Measurements from ENCODE around the gene MKRN1. TPM values are rescaled to one million over a fixed set of nuclear protein-coding genes. Genes with fewer than 3 reads are reported as not detected.
"Not testable (repeated sequence)": the region's sequence is repeated elsewhere in the genome, so short reads cannot be mapped to it uniquely, and the experiment has no call there.

Gene MKRN1
- total and polyA plus RNA-seq, 4 donors, result 46.9 to 104 (median 62.0) TPM

DNA sequence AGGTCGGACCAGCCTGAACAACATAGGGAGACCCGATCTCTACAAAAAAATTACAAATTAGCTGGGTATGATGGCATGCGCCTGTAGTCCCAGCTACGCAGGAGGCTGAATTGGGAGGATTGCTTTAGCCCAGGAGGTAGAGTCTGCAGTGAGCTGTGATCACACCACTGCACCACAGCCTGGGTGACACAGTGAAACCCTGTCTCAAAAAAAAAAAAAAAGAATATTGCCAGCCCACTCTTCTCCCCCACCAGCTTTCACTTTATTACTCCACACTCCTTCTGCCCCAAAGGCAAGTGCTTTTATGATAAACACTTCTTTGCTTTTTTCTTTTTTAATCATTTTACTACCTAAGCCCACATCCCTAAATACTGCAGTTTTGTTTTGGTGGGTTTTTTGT, 60.7 kb downstream of the MKRN1 start:
- Histone ChIP-seq H3K36me3 (ENCODE audit: control insufficient read depth in 4 of 4, insufficient read depth in 4 of 4, low read length in 4 of 4) (no peaks in the 10 kb centered on the region), H3K9ac (ENCODE audit: insufficient read depth in 1 of 2, low read length in 2 of 2) (no peak overlapping the region), H3K27ac (ENCODE audit: low read depth in 1 of 2, low read length in 1 of 2) (no peak overlapping the region), H3K4me3 (no peak overlapping the region), H3K27me3 (ENCODE audit: control insufficient read depth in 3 of 3, insufficient read depth in 3 of 3, low read length in 2 of 3) (no peaks in the 10 kb centered on the region), H3K9me3 (ENCODE audit: control insufficient read depth in 4 of 4, insufficient read depth in 3 of 4, low read length in 3 of 4) (peaks cover 0 to 5% (median 0%) of the 10 kb centered on the region in 4 donors), H3K4me1 (ENCODE audit: control insufficient read depth in 5 of 5, insufficient read depth in 5 of 5, low read length in 5 of 5) (no peaks in the 10 kb centered on the region)
- TF ChIP-seq, protein P1, sequence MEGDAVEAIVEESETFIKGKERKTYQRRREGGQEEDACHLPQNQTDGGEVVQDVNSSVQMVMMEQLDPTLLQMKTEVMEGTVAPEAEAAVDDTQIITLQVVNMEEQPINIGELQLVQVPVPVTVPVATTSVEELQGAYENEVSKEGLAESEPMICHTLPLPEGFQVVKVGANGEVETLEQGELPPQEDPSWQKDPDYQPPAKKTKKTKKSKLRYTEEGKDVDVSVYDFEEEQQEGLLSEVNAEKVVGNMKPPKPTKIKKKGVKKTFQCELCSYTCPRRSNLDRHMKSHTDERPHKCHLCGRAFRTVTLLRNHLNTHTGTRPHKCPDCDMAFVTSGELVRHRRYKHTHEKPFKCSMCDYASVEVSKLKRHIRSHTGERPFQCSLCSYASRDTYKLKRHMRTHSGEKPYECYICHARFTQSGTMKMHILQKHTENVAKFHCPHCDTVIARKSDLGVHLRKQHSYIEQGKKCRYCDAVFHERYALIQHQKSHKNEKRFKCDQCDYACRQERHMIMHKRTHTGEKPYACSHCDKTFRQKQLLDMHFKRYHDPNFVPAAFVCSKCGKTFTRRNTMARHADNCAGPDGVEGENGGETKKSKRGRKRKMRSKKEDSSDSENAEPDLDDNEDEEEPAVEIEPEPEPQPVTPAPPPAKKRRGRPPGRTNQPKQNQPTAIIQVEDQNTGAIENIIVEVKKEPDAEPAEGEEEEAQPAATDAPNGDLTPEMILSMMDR (IDR thresholded peaks at IDR 0.05; ENCODE audit: control extremely low read depth, extremely low read depth), result no peak
- 91 to 99% methylated on average over 4 of the region's 4 CpGs for WGBS, 2 donors
- no peak for ATAC-seq (ENCODE audit: insufficient read depth, low FRiP score)
- no peak for DNase-seq

DNA sequence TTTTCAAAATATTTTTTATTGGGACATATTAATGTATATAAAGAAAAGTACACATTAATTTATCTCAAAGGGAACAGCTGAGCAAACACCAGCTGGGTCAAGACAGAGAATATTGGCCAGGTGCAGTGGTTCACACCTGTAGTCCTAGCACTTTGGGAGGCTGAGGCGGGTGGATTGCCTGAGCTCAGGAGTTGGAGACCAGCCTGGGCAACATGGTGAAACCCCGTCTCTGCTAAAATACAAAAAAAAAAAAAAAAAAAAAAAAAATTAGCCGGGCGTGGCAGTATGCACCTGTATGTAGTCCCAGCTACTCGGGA, 61.2 kb downstream of the MKRN1 start:
- not testable (repeated sequence) for H3K27ac ChIP-seq (ENCODE audit: low read depth in 1 of 2, low read length in 1 of 2); H3K9me3 ChIP-seq (ENCODE audit: control insufficient read depth in 4 of 4, insufficient read depth in 3 of 4, low read length in 3 of 4); H3K4me1 ChIP-seq (ENCODE audit: control insufficient read depth in 5 of 5, insufficient read depth in 5 of 5, low read length in 5 of 5); H3K4me3 ChIP-seq; H3K36me3 ChIP-seq (ENCODE audit: control insufficient read depth in 4 of 4, insufficient read depth in 4 of 4, low read length in 4 of 4); ATAC-seq (ENCODE audit: insufficient read depth, low FRiP score); H3K27me3 ChIP-seq (ENCODE audit: control insufficient read depth in 3 of 3, insufficient read depth in 3 of 3, low read length in 2 of 3); DNase-seq; H3K9ac ChIP-seq (ENCODE audit: insufficient read depth in 1 of 2, low read length in 2 of 2)
- 92 to 95% methylated on average over 4 to 5 of the region's 5 CpGs for WGBS, 2 donors

DNA sequence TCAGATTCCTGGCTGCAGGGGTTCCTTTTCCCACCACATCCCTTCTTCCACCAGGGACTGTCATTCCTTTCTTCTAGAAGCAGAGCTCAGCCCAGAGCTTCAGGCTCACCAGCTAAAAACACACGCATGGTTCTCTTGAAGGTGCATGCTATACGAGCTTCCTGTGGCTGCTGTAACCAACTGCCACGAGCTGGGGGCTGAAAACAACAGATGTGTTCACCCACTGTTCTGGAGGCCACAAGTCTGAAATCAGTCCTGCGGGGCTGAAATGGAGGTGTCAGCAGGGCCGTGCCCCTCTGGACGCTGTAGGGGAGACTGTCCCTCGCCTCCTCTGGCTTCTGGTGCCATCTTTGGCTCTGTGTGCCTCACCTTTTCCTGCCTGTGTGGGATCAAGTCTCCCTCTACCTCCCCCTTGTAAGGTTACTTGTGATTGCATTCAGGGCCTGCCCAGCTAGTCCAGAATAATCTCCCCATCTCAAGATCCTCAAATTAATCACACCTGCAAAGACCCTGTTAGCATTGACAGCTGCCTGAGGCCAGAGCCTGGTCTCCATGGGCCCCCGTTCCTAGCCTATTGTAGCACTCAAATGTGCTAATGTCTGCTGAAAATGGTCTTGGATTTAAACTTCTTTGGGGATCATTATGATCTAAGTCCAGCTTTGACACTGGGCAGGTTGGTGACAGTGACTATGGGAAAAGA, 61.7 kb downstream of the MKRN1 start:
- Histone ChIP-seq H3K9ac (ENCODE audit: insufficient read depth in 1 of 2, low read length in 2 of 2) (no peak overlapping the region), H3K27ac (ENCODE audit: low read depth in 1 of 2, low read length in 1 of 2) (no peak overlapping the region), H3K4me3 (no peak overlapping the region), H3K9me3 (ENCODE audit: control insufficient read depth in 4 of 4, insufficient read depth in 3 of 4, low read length in 3 of 4) (peaks cover 0 to 6% (median 0%) of the 10 kb centered on the region in 4 donors), H3K4me1 (ENCODE audit: control insufficient read depth in 5 of 5, insufficient read depth in 5 of 5, low read length in 5 of 5) (no peaks in the 10 kb centered on the region), H3K36me3 (ENCODE audit: control insufficient read depth in 4 of 4, insufficient read depth in 4 of 4, low read length in 4 of 4) (no peaks in the 10 kb centered on the region), H3K27me3 (ENCODE audit: control insufficient read depth in 3 of 3, insufficient read depth in 3 of 3, low read length in 2 of 3) (no peaks in the 10 kb centered on the region)
- TF ChIP-seq, protein P1 (IDR thresholded peaks at IDR 0.05; ENCODE audit: control extremely low read depth, extremely low read depth), result no peak
- ATAC-seq (ENCODE audit: insufficient read depth, low FRiP score) (no peak), DNase-seq (no peak)
- WGBS, 2 donors, result 73 to 79% methylated on average over 8 of the region's 8 CpGs

DNA sequence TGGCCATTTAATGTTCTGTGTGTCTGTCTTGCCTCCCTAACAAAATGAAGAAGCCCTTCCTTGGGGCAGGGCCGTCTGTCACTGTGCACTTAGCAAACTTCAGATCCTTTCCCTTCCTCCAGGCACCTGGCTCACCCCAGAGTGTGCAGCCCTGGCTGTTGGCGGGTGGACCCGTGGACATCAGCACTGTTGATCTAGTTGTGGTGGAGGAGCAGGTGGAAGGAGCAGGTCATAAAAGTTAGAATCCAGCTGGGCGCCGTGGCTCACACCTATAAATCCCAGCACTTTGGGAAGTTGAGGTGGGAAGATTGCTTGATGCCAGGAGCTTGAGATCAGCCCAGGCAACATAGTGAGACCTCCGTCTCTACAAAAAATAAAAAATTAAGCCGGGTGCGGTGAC, 62.7 kb downstream of the MKRN1 start:
- Histone ChIP-seq H3K27me3 (ENCODE audit: control insufficient read depth in 3 of 3, insufficient read depth in 3 of 3, low read length in 2 of 3) (no peaks in the 10 kb centered on the region), H3K36me3 (ENCODE audit: control insufficient read depth in 4 of 4, insufficient read depth in 4 of 4, low read length in 4 of 4) (no peaks in the 10 kb centered on the region), H3K4me3 (no peak overlapping the region), H3K9me3 (ENCODE audit: control insufficient read depth in 4 of 4, insufficient read depth in 3 of 4, low read length in 3 of 4) (peaks cover 0 to 7% (median 0%) of the 10 kb centered on the region in 4 donors), H3K27ac (ENCODE audit: low read depth in 1 of 2, low read length in 1 of 2) (no peak overlapping the region), H3K4me1 (ENCODE audit: control insufficient read depth in 5 of 5, insufficient read depth in 5 of 5, low read length in 5 of 5) (no peaks in the 10 kb centered on the region), H3K9ac (ENCODE audit: insufficient read depth in 1 of 2, low read length in 2 of 2) (no peak overlapping the region)
- 89 to 92% methylated on average over 8 of the region's 8 CpGs for WGBS, 2 donors
- ATAC-seq (ENCODE audit: insufficient read depth, low FRiP score) (no peak), DNase-seq (no peak)
- TF ChIP-seq, protein P1 (IDR thresholded peaks at IDR 0.05; ENCODE audit: control extremely low read depth, extremely low read depth), result no peak

DNA sequence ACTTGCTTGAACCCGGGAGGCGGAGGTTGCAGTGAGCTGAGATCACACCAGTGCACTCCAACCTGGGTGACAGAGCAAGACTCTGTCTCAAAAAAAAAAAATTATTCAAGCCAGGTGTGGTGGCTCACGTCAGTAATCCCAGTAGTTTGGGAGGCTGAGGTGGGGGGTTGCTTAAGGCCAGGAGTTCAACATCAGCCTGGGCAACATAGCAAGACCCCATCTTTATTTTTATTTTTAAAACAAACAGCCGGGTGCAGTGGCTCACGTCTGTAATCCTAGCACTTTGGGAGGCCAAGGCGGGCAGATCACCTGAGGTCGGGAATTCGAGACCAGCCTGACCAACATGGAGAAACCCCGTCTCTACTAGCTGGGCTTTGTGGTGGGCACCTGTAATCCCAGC, 63.5 kb downstream of the MKRN1 start:
- not testable (repeated sequence) for H3K9me3 ChIP-seq (ENCODE audit: control insufficient read depth in 4 of 4, insufficient read depth in 3 of 4, low read length in 3 of 4); H3K4me1 ChIP-seq (ENCODE audit: control insufficient read depth in 5 of 5, insufficient read depth in 5 of 5, low read length in 5 of 5); H3K36me3 ChIP-seq (ENCODE audit: control insufficient read depth in 4 of 4, insufficient read depth in 4 of 4, low read length in 4 of 4); H3K9ac ChIP-seq (ENCODE audit: insufficient read depth in 1 of 2, low read length in 2 of 2); ATAC-seq (ENCODE audit: insufficient read depth, low FRiP score); H3K27ac ChIP-seq (ENCODE audit: low read depth in 1 of 2, low read length in 1 of 2); DNase-seq; H3K27me3 ChIP-seq (ENCODE audit: control insufficient read depth in 3 of 3, insufficient read depth in 3 of 3, low read length in 2 of 3); H3K4me3 ChIP-seq
- WGBS, 2 donors, result 95 to 99% methylated on average over 9 of the region's 9 CpGs

Measured in lung (tissue), 12 donors.